ENCODE data around the gene CYP46A1. TPM values are rescaled to one million over a fixed set of nuclear protein-coding genes. Genes with fewer than 3 reads are reported as not detected.

The CYP46A1 gene
- total and polyA plus RNA-seq, 4 donors = 0.14 to 0.92 (median 0.48) TPM

GRCh38 chr14:99654235-99654985 lies 29.7 kb upstream of the CYP46A1 start:
- Histone ChIP-seq H3K4me3 (ENCODE audit: low read depth in 1 of 3, low read length in 3 of 3) (no peak overlapping the region), H3K9me3 (ENCODE audit: control insufficient read depth in 4 of 4, low read length in 3 of 4) (no peaks in the 10 kb centered on the region), H3K36me3 (ENCODE audit: control insufficient read depth in 4 of 4, insufficient read depth in 3 of 4, low read depth in 1 of 4, low read length in 3 of 4) (no peaks in the 10 kb centered on the region), H3K27me3 (ENCODE audit: control insufficient read depth in 4 of 4, insufficient read depth in 4 of 4, low read length in 3 of 4) (peaks cover 0 to 4% (median 3%) of the 10 kb centered on the region in 4 donors), H3K9ac (ENCODE audit: low read depth in 1 of 2, low read length in 2 of 2) (no peak overlapping the region), H3K27ac (ENCODE audit: low read depth in 1 of 2, low read length in 2 of 2) (no peak overlapping the region), H3K4me1 (ENCODE audit: control insufficient read depth in 4 of 4, insufficient read depth in 4 of 4, low read length in 3 of 4) (peaks cover 0 to 2% (median 0%) of the 10 kb centered on the region in 4 donors)
- no peak for DNase-seq (ENCODE audit: low spot score)
- peak; percentile 80 for TF ChIP-seq REST (IDR thresholded peaks at IDR 0.05)
- no peak for TF ChIP-seq JUND (IDR thresholded peaks at IDR 0.05)
- 47% methylated on average over 7 of the region's 7 CpGs for WGBS

GRCh38 chr14:99655521-99655920 lies 28.6 kb upstream of the CYP46A1 start:
- Histone ChIP-seq H3K4me1 (ENCODE audit: control insufficient read depth in 4 of 4, insufficient read depth in 4 of 4, low read length in 3 of 4) (peaks cover 0 to 2% (median 0%) of the 10 kb centered on the region in 4 donors), H3K4me3 (ENCODE audit: low read depth in 1 of 3, low read length in 3 of 3) (no peak overlapping the region), H3K27ac (ENCODE audit: low read depth in 1 of 2, low read length in 2 of 2) (no peak overlapping the region), H3K9me3 (ENCODE audit: control insufficient read depth in 4 of 4, low read length in 3 of 4) (no peaks in the 10 kb centered on the region), H3K36me3 (ENCODE audit: control insufficient read depth in 4 of 4, insufficient read depth in 3 of 4, low read depth in 1 of 4, low read length in 3 of 4) (no peaks in the 10 kb centered on the region), H3K27me3 (ENCODE audit: control insufficient read depth in 4 of 4, insufficient read depth in 4 of 4, low read length in 3 of 4) (peaks cover 0 to 4% (median 3%) of the 10 kb centered on the region in 4 donors), H3K9ac (ENCODE audit: low read depth in 1 of 2, low read length in 2 of 2) (no peak overlapping the region)
- WGBS = 88% methylated on average over 4 of the region's 4 CpGs
- DNase-seq (ENCODE audit: low spot score) = no peak
- TF ChIP-seq MAX (IDR thresholded peaks at IDR 0.05) (no peak), JUND (IDR thresholded peaks at IDR 0.05) (no peak), HNF4A (conservative IDR thresholded peaks at IDR 0.05) (no peak), EGR1 (IDR thresholded peaks at IDR 0.05; ENCODE audit: low read depth in 2 of 2) (no peak), ATF3 (IDR thresholded peaks at IDR 0.05) (no peak), HNF4G (IDR thresholded peaks at IDR 0.05) (no peak), NR2F2 (IDR thresholded peaks at IDR 0.05) (no peak), GABPA (IDR thresholded peaks at IDR 0.05 in 1 of 2, conservative IDR thresholded peaks at IDR 0.05 in 1 of 2) (no peak), ZBTB33 (IDR thresholded peaks at IDR 0.05) (no peak), SP1 (IDR thresholded peaks at IDR 0.05) (no peak), TAF1 (conservative IDR thresholded peaks at IDR 0.05) (no peak), RAD21 (IDR thresholded peaks at IDR 0.05) (no peak), CTCF (IDR thresholded peaks at IDR 0.05; ENCODE audit: low read depth, low read length, missing input control) (no peak), FOXA1 (IDR thresholded peaks at IDR 0.05) (no peak), REST (IDR thresholded peaks at IDR 0.05) (no peak), YY1 (IDR thresholded peaks at IDR 0.05) (no peak), FOXA2 (IDR thresholded peaks at IDR 0.05) (no peak), RXRA (IDR thresholded peaks at IDR 0.05) (no peak)

Measured in liver (tissue), 9 donors.